ENCODE results near the gene RAD51AP1.

DNA sequence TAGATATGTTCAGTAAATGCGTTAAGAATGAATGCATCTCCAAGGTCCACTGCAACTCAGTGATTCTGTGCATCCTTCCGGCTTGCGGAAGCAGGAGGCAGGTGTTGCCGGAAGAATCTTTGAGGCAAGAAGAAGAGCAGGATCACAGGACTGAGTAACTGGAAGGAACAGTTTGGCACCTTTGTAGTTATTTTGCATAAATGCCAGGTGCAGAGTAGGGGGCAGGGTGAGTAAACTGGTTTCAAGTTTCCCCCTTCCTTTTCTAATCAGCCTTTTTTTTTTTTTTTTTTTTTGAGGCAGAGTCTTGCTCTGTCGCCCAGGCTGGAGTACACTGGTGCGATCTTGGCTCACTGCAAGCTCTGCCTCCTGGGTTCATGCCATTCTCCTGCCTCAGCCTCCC is 45.6 kb downstream of the RAD51AP1 start:
- TF ChIP-seq POLR2A (IDR thresholded peaks at IDR 0.05; ENCODE audit: low read depth, low read length) (no peak), POLR2AphosphoS5 (IDR thresholded peaks at IDR 0.05; ENCODE audit: low read depth, low read length) (no peak), TAF1 (IDR thresholded peaks at IDR 0.05; ENCODE audit: low read depth, low read length) (no peak)
